NCI-H1694 (cell line): ENCODE results near the gene RHEBL1.
A peak's percentile ranks its signal among the peaks of the same experiment; 100 is the strongest.
"Not testable (repeated sequence)": the region's sequence is repeated elsewhere in the genome, so short reads cannot be mapped to it uniquely, and the experiment has no call there.

Source experiments
- DNase-seq: peaks from one replicate; lab custom pipeline; 2025; lab: John Stamatoyannopoulos, UW

RHEBL1 gene

GRCh38 chr12:49089821-49090773 lies 20.3 kb upstream of the RHEBL1 start:
- no peak for DNase-seq

GRCh38 chr12:49088932-49089330 lies 19.2 kb upstream of the RHEBL1 start:
- no peak for DNase-seq

- DNase-seq, result peak; percentile 74
These were observed 18.6 kb upstream of the RHEBL1 start for GRCh38 chr12:49088150-49088931.

- no peak for DNase-seq
These were observed 16.3 kb upstream of the RHEBL1 start for GRCh38 chr12:49086116-49086515.

GRCh38 chr12:49084438-49084837 lies 14.7 kb upstream of the RHEBL1 start:
- no peak for DNase-seq

- DNase-seq, result no peak
These were observed 10.0 kb upstream of the RHEBL1 start for GRCh38 chr12:49079793-49080192.

GRCh38 chr12:49070971-49071370 lies 1.2 kb upstream of the RHEBL1 start:
- no peak for DNase-seq

GRCh38 chr12:49068879-49069506 lies 786 bp downstream of the RHEBL1 start:
- no peak for DNase-seq

- DNase-seq, result no peak
These were observed 3.7 kb downstream of the RHEBL1 start for GRCh38 chr12:49066120-49066519.

- DNase-seq, result no peak
These were observed 5.0 kb downstream of the RHEBL1 start for GRCh38 chr12:49064767-49065152.

- DNase-seq, result not testable (repeated sequence)
These were observed 7.9 kb downstream of the RHEBL1 start for GRCh38 chr12:49061916-49062315.

GRCh38 chr12:49061157-49061650 lies 8.6 kb downstream of the RHEBL1 start:
- no peak for DNase-seq

- peak; percentile 72 for DNase-seq
These were observed 9.3 kb downstream of the RHEBL1 start, which contains the start of gene KMT2D for GRCh38 chr12:49060237-49061156. Gene KMT2D, minus strand, starts transcription at chr12:49060794. Its CDS starts 5,470 bp downstream, at chr12:49055324.

- DNase-seq, result no peak
These were observed 10.2 kb downstream of the RHEBL1 start for GRCh38 chr12:49059299-49060171.

- DNase-seq, result no peak
These were observed 10.8 kb downstream of the RHEBL1 start for GRCh38 chr12:49059045-49059298.

GRCh38 chr12:49058366-49059044 lies 11.3 kb downstream of the RHEBL1 start:
- no peak for DNase-seq

- DNase-seq, result no peak
These were observed 11.9 kb downstream of the RHEBL1 start for GRCh38 chr12:49057888-49058287.

GRCh38 chr12:49055978-49056754 lies 13.6 kb downstream of the RHEBL1 start:
- DNase-seq, result no peak

GRCh38 chr12:49055092-49055491 lies 14.7 kb downstream of the RHEBL1 start:
- no peak for DNase-seq
